MM.1S (cell line): Measurements from ENCODE around the gene NTN4.

Experiments
- EZH2 ChIP-seq: fragments of 300-600 bp; sonication (generic); optimal IDR thresholded peaks from 2 replicates; pipeline ENCODE3; 2017; ENCODE audit warnings: low read depth, mild to moderate bottlenecking, antibody characterized with exemption, low read length, mixed read lengths
- TF ChIP-seq, protein P1 (sequence below): fragments of 300-600 bp; sonication (generic); IDR thresholded peaks from 2 replicates; pipeline ENCODE4 v1.5.1; 2016; ENCODE audit warnings: antibody characterized with exemption, low read length, mixed read lengths

DNA sequence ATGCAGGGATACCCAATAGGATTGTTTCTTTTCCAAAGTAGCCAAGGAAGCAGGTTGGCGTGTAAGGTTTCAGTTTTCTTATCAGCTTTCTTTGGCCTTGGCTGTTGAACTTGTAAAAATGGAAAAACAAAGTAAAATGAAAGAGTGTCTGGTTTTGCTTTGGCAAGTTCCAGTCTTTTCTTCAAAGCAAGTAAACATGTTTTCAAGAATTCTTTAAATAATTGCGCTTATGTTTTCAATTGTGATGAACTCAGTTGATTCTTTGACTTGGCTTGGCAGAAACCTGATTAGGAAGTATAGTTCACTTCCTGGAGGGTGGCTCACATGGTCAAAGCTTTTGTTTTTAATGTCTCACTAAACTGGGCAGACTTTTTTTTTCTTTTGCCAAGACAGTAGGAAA is 127.0 kb downstream of the NTN4 start:
- TF ChIP-seq, protein P1, sequence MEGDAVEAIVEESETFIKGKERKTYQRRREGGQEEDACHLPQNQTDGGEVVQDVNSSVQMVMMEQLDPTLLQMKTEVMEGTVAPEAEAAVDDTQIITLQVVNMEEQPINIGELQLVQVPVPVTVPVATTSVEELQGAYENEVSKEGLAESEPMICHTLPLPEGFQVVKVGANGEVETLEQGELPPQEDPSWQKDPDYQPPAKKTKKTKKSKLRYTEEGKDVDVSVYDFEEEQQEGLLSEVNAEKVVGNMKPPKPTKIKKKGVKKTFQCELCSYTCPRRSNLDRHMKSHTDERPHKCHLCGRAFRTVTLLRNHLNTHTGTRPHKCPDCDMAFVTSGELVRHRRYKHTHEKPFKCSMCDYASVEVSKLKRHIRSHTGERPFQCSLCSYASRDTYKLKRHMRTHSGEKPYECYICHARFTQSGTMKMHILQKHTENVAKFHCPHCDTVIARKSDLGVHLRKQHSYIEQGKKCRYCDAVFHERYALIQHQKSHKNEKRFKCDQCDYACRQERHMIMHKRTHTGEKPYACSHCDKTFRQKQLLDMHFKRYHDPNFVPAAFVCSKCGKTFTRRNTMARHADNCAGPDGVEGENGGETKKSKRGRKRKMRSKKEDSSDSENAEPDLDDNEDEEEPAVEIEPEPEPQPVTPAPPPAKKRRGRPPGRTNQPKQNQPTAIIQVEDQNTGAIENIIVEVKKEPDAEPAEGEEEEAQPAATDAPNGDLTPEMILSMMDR: no peak
- no peak for TF ChIP-seq EZH2
